CD4-positive, alpha-beta T cell treated with Interleukin-2 at 100 ng/mL for 4 hours (primary cell): ENCODE results near the gene PEAK1.

Experiments
- DNase-seq: peaks from one replicate; pipeline ENCODE4 v3.0.0-alpha.2; 2020; ENCODE audit warnings: low spot score

Gene PEAK1

DNA sequence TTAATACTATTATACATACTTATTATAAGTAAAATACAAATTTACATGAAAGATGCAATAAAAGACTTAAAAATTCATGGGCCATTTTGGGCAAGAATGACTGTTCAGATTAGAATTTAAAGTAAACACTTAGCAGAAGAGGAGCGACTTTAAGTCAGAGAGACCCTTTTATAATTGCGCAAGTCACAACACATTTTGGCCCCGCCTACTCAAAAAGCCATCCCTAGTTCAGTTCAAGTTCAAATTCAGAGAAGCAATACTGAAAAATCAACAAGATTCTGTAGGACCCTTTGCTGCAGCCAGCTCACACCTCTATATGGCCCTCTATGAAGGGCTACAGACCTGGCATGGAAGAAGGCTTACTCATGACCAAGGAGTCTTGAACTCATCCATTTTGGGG is 64.6 kb downstream of the PEAK1 start:
- no peak for DNase-seq

DNA sequence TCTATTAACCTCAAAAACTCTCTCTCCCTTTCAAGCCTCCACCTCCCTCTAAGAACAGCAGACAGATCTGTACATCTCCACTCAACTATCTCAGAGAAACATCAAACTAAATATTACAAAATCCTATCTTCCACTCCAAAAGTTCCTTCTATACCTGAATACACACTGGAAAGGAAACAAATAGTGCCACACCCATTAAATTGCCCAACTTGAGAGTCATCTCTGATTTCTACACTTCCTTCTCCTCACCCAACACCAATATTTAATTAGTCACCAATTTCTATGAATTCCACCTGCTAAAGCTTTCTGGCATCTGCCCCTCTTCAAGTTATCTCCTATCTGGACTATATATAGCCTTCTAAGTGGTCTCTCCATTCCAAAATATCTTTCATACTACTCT is 65.8 kb downstream of the PEAK1 start:
- DNase-seq = no peak

DNA sequence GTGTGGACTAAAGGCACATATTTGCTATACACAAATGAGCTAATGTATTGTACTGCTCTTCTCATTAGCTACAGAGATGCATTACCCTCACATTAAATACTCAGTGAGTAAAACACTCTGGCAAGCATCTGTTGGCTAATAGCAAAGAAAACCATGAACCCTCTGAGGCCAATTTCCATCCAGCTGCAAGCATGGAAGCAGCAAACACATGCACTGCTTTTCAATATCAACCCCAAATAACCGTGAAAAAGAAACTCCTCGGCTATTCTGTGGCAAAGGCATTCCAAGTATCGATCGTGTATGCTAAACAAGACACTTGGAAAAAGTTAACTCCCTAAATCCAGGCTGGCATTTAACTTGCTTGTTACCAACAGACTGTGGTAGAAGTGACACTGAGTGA is 67.0 kb downstream of the PEAK1 start:
- DNase-seq = no peak

GRCh38 chr15:77350792-77351191 is 69.1 kb downstream of the PEAK1 start:
- no peak for DNase-seq

GRCh38 chr15:77349666-77350065 is 70.2 kb downstream of the PEAK1 start:
- DNase-seq = no peak

DNA sequence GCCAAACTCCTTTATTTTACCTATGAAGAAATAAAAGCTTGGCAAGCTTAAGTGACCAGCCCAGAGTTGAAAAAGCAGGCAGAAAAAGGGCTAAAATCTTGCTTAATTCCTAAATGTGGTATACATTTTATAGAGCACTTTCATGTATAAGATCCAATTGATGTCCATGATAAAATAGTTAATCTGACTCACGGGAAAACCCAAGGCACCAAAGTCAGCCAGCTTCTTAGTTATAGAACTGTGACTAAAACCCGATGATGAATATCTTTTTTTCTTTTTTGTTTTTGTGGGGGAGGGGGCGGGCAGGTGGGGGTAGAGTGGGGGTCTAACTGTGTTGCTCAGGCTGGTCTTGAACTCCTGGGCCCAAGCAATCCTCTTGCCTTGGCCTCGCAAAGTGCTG is 71.4 kb downstream of the PEAK1 start:
- DNase-seq = no peak

- no peak for DNase-seq
Measured at GRCh38 chr15:77347197-77347596, 72.7 kb downstream of the PEAK1 start.

GRCh38 chr15:77346245-77347036 is 73.5 kb downstream of the PEAK1 start:
- no peak for DNase-seq

GRCh38 chr15:77342807-77343206 is 77.1 kb downstream of the PEAK1 start:
- no peak for DNase-seq

- DNase-seq = no peak
Measured at GRCh38 chr15:77340245-77340644, 79.7 kb downstream of the PEAK1 start.

- DNase-seq = no peak
Measured at GRCh38 chr15:77336006-77336405, 83.9 kb downstream of the PEAK1 start.

DNA sequence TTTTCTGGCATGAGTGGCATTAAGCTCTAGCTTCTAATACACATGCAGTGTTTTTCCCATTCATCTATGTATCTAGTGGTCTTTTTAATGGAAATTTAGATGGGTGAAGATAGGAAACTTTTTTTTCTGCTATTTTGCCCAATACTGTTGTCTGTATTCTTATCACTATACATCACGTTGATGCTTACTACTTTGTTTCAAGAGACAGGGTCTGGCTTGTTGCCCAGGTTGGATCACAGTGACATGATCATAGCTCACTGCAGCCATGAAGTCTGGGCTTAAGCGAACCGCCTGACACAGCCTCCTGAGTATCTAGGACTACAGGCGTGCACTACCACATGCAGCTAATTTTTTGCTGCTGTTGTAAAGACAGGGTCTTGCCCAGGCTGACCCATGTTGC is 84.6 kb downstream of the PEAK1 start:
- no peak for DNase-seq

- DNase-seq = no peak
Measured at GRCh38 chr15:77333166-77333565, 86.7 kb downstream of the PEAK1 start.

GRCh38 chr15:77329202-77329601 is 90.7 kb downstream of the PEAK1 start:
- DNase-seq = no peak

GRCh38 chr15:77327844-77328529 is 91.9 kb downstream of the PEAK1 start:
- no peak for DNase-seq

DNA sequence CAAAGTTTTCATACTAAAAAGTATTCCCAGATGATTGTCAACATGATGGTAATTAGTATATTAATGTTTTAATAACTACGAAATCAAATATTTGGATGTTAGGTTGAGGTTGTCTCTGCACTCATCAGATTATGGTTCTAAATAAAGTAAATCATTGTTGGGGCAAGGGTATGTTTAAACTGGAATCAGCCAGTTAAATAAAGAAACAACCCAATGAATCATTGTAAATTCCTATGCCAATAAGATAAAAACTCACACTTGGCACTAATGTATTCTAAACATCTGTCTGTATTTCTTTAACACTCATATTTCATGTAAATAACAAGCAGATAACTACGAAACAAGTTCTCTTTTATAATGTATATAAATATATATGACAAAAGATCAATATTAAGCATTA is 92.7 kb downstream of the PEAK1 start:
- DNase-seq = no peak

DNA sequence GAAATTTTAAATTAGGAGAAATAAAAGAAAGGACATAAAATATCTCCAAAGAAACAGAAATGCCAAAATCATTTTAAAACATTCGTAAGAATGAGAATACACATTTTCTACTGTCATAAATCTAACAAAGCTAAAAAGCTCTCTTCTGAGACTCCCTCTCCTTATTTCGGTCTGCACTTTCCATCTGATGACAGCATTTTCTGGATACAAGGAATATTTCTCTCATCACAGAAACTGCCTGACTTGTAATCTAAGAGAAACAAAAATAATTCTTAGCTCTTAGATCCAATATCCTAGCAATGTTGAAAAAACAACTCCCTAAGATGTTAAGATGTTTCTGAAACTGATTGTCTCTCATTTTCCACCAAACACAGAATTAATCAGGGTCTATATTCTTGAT is 93.5 kb downstream of the PEAK1 start:
- DNase-seq = no peak

- no peak for DNase-seq
Measured at GRCh38 chr15:77312523-77312922, 107.4 kb downstream of the PEAK1 start.

DNA sequence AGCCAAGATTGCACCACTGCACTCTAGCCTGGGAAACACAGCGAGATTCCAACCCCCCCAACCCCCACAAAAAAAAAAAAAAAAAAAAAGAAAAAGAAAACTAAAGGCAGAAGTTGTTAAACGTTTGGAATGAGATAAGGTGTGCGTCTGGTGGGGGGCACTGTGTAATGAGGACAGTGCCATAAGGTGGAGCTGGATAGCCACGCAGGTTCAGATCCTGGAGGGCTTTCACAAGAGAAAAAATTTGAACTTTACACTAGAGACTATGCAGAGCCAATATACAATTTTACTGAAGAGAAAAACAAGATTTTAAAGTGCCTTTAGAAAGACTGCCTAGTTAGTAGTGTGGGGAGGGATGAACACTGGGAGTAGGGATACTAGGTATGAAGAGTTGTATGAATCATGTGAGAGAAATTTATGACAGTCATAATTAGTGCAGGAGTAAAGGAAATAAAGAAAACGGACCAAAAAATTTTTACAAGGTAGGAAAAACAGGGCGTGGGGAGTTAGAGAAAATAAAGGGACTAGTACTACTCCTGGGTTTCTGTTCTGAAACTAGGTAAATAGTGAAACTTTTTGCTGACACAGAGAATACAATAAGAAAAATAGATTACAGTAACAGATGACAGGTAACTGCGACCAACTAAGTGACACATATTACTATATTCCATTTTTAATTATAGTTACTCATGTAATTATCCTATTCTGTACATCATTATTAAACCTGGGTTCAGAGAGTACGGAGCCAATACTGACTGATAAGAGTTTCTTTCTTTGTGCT is 108.1 kb downstream of the PEAK1 start:
- no peak for DNase-seq

DNA sequence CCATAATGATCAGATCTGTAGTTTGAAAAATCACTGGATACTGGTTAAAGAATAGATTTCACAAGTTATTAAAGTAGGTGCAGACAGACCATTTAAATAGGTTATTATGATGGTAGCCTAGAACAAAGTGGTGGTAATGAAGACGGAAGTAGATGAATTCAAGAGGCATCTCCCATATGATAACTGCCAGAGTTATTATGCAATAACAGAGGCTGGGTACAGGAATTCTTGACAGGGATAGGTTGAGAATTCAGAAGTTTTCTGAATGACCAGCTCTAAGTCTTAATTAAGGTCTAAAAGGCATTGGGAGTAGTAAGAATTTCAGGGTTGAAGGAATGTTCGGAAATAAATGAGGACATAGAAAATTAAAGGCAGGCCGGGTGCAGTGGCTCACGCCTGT is 108.9 kb downstream of the PEAK1 start:
- DNase-seq = no peak

DNA sequence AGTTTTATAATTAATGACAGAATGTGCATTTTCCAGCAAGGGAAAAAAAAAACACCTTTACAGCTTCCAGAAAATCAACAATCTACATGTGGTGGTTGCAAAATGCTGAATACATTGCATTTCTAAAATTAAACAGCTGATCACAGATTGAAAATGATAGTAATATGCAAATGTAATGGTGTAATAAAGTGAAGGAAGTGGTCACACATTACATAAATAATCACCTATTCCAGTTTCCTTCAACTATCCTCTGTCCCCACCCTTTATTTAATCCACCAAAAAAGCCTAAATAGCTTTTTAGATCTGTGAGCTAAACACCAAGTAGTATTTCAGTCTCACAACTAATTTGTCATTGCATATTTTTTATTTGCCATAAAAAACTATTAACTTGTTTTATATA is 110.5 kb downstream of the PEAK1 start:
- no peak for DNase-seq

- no peak for DNase-seq
Measured at GRCh38 chr15:77305953-77306352, 114.0 kb downstream of the PEAK1 start.

DNA sequence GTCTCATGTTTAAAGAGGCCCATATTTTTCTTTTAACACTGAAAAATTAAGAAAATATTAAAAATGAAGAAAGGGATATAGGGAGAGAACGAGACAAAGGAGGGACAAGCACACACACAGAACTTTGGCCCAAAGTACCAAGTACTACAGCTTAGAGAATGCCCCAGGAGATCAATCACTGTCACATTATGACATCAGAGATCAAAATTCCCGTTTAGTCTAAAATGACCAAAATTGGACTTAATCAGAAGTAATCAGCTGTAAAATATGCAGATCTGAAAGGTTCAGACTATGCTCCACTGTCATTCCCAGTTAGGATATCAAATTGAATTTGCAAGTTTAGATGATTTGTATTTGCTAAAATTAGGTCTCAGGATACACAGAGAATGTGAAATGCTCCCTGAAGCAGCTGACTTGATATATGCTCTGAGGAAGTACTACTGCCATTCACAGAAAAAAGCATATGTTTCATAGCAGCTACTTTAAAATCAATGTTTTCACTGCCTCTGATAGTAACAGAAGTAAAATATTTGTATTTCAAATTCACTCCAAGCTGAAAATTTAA is 123.0 kb downstream of the PEAK1 start:
- DNase-seq = no peak
